IPS DF 6.9 (cell line): ENCODE measurements around the gene STK33.

ENCODE experiments used
- DNase-seq: peaks from one replicate; pipeline ENCODE4 v3.0.0-alpha.2; 2013; ENCODE audit warnings: low read depth, low spot score
- H3K27ac ChIP-seq: one replicate; pipeline ENCODE4 v1.5.1; 2013; ENCODE audit warnings: low read length, control low read depth
- H3K27me3 ChIP-seq: 2 replicates; pipeline ENCODE4 v1.6.1; 2013; ENCODE audit warnings: mild to moderate bottlenecking, low read length; ENCODE audit not compliant: control insufficient read depth, insufficient read depth
- H3K36me3 ChIP-seq: 2 replicates; pipeline ENCODE4 v1.6.1; 2013; ENCODE audit warnings: low read length; ENCODE audit not compliant: control insufficient read depth, insufficient read depth
- H3K4me1 ChIP-seq: 2 replicates; pipeline ENCODE4 v1.6.1; 2013; ENCODE audit warnings: low read length; ENCODE audit not compliant: control insufficient read depth, insufficient read depth
- H3K4me3 ChIP-seq: 2 replicates; pipeline ENCODE4 v1.5.1; 2013; ENCODE audit warnings: mild to moderate bottlenecking, low read length
- H3K9me3 ChIP-seq: 2 replicates; pipeline ENCODE4 v1.6.1; 2013; ENCODE audit warnings: low read length, inconsistent platforms; ENCODE audit not compliant: control insufficient read depth, insufficient read depth
- WGBS: extraction: QIAGEN DNeasy Blood & Tissue Kit; methylation state at CpG from one replicate; pipeline ENCODE4 v1.1.7; 2013; ENCODE audit warnings: mixed read lengths, missing lambda C conversion rate; ENCODE audit not compliant: insufficient read length, insufficient coverage; 5-methylcytosine and 5-hydroxymethylcytosine counted together

STK33 gene

DNA sequence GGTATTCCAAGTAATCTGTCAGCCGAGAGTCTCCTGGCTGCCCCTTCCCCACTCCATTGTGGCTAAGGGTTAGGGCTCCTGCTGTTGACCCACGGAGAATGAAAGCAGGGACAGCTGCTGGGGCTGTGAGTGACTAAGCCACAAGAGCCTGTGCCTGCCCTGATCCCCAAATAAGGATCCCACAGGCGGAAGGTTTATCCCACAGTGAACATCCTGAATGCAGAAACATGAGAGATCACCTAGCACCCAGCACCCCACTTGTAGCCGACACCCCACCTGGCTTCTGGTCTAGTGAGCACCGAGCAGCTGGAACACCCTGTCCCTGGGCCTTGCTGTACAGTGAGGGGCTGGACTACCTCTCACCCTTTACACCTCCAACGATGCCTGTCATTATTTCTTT is 212.7 kb downstream of the STK33 start:
- no peaks in the 10 kb centered on the region for H3K27me3 ChIP-seq
- H3K9me3 ChIP-seq, result no peaks in the 10 kb centered on the region
- DNase-seq, result no peak
- H3K4me1 ChIP-seq, result no peaks in the 10 kb centered on the region
- no peaks in the 10 kb centered on the region for H3K36me3 ChIP-seq
- no peak overlapping the region for H3K4me3 ChIP-seq
- H3K27ac ChIP-seq, result no peak overlapping the region
- no CpG with 5 or more reads among the region's 6 CpGs for WGBS

DNA sequence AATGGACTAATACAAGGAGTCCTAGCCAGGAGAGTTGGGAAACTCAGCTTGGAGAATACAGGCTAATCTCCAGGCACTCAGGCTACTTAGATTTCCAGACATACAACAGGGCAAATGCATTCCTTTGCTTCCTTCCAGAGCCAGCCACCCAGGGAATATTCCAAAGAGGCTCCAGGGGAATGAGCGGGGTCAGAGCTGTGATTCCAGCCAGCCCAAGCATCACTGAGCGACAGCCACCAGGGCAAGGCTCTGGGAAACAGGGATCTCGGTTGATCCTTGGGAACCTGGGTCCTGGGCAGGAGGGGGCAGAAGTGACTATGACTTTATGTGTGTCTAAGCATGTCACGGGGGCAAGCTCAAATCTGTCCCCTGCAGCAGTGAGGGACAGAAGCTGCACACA is 218.1 kb downstream of the STK33 start:
- no peaks in the 10 kb centered on the region for H3K36me3 ChIP-seq
- H3K4me3 ChIP-seq, result no peak overlapping the region
- no peaks in the 10 kb centered on the region for H3K4me1 ChIP-seq
- DNase-seq, result no peak
- H3K27me3 ChIP-seq, result no peaks in the 10 kb centered on the region
- H3K27ac ChIP-seq, result no peak overlapping the region
- no CpG with 5 or more reads among the region's 4 CpGs for WGBS
- no peaks in the 10 kb centered on the region for H3K9me3 ChIP-seq

DNA sequence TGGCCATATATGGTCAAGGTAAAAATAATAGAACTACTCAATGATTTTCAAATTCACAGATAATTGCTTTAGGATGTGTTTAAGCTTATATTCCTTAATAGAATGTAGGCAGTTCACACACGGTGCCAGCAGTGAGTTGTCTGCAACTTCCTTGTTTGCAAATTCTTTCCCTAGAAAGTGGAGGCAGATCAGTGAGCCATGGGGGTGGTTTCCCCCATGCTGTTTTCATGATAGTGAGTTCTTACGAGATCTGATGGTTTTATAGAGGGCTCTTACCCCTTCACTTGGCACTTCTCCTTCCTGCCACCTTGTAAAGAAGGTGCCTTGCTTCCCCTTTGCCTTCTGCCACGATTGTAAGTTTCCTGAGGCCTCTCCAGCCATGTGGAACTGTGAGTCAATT is 218.6 kb downstream of the STK33 start:
- no peaks in the 10 kb centered on the region for H3K4me1 ChIP-seq
- H3K4me3 ChIP-seq, result no peak overlapping the region
- no peaks in the 10 kb centered on the region for H3K9me3 ChIP-seq
- DNase-seq, result no peak
- no peak overlapping the region for H3K27ac ChIP-seq
- no CpG with 5 or more reads among the region's 3 CpGs for WGBS
- H3K36me3 ChIP-seq, result no peaks in the 10 kb centered on the region
- H3K27me3 ChIP-seq, result no peaks in the 10 kb centered on the region

DNA sequence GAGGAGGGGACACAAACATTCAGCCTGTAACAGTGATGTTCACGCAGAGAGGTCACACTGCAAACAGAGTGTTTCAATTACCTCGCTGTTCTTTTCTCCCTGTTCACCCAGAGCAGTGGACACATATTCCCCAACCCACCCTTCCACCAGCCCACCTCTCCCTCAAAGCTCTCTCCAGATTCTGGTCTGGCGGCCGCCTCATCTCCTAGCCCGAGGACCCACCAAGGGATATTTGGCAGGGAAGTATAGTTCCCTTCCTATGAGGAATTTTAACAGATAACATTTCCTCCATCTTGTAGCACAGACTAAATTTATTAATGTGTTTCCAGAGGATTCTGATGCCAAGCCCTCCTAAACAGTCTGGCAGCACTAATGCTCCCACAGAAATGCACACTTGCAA is 219.3 kb downstream of the STK33 start:
- no peaks in the 10 kb centered on the region for H3K36me3 ChIP-seq
- no peaks in the 10 kb centered on the region for H3K9me3 ChIP-seq
- WGBS, result no CpG with 5 or more reads among the region's 5 CpGs
- H3K27me3 ChIP-seq, result no peaks in the 10 kb centered on the region
- no peaks in the 10 kb centered on the region for H3K4me1 ChIP-seq
- no peak overlapping the region for H3K4me3 ChIP-seq
- H3K27ac ChIP-seq, result no peak overlapping the region
- no peak for DNase-seq

DNA sequence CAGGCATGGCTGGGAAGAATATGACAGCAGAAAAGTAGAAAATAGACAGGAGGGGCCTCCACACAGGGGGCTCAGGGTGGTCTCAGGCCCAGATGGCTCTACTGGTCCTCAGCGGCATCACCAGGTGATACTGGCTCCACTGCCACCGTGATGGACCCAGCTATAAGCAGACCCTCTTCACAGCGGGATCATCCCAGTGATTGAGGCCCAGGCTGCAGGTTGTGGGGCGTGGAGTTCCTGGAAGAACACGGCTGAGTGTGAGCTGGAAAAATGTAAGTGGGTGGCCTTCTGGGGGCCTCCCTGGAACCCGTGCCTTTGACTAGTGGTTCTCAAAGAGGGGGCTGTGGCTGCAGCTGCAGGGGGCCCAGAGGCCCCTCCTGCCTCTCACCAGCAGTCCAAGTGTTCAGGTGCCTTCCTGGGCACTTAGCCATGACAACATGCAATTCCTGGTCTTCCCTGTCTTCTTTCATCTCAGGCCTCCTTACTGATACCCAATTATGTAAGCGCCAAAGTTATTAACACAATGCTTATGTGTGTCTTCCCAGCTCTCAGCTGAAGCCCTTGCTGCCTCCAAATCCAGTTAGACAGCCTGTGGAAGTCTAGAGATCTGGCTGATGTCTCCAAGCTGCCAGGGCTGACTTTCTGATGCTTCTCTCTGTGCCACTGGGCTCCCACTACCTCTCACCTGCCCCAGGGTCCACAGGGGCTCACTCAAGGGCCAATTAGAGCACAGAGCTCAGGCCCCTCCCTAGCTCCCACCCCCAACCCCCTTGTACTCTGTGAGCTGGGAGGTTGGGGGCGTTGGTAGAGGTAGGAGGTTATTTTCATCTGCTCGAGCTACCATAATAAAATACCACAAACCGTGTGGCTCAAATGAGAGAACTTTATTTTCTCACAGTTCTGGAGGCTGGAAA is 220.3 kb downstream of the STK33 start:
- Histone ChIP-seq H3K27ac (no peak overlapping the region), H3K27me3 (no peaks in the 10 kb centered on the region), H3K9me3 (no peaks in the 10 kb centered on the region), H3K36me3 (no peaks in the 10 kb centered on the region), H3K4me3 (no peak overlapping the region), H3K4me1 (no peaks in the 10 kb centered on the region)
- DNase-seq, result no peak
- no CpG with 5 or more reads among the region's 10 CpGs for WGBS

DNA sequence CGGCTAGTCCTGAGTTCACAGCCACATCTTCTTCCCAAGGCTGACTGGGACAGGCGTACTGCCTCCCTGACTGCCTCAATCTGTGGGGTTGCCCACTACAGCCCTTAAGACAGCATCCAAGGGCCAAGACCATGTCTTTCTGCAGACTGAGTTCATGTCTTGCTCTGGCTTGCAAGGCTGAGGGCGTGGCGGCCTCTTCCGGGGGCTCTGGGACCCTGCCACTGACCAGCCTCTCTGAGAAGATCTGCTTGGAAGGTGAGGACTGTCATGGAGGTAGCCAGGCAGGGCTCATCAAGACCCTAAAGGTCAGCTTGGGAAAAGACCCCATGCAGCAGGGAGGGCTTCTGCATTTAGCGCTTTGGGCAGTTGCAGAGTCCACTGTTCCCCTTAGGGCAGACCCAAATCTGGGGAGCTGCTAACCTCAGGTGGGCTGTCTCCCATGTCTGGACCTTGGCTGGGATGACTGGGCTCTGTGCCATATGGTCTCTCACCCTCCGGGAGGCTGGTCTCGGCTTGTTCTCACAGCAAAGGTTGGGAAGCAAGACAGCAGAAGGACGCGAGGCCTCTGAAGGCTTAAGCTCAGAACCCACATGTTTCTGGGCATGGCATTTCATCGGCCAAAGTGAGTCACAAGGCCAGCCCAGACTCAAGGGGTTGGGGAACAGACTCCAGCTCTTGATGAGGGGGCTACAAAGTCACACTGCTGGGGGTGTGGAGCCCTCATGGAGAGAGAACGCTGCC is 221.2 kb downstream of the STK33 start:
- Histone ChIP-seq H3K36me3 (no peaks in the 10 kb centered on the region), H3K9me3 (no peaks in the 10 kb centered on the region), H3K27ac (no peak overlapping the region), H3K27me3 (no peaks in the 10 kb centered on the region), H3K4me3 (no peak overlapping the region), H3K4me1 (no peaks in the 10 kb centered on the region)
- no peak for DNase-seq
- WGBS, result no CpG with 5 or more reads among the region's 12 CpGs

DNA sequence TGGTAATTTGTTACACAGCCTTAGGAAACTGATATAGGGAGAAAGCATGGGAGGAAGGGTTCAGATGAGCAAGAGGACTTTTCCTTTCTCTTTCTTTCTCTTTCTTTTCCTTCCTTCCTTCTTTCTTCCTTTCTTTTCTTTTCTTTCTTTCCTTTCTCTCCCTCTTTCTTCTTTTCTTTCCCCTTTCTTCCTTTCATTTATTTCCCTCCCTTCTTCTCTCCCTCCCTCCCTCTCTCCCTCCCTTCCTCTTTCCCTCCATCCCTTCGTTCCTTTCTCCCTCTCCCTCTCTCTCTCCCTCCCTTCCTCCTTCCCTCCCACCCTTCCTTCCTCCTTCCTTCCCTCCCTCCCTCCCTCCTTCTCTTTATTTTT is 222.5 kb downstream of the STK33 start:
- Histone ChIP-seq H3K4me1 (no peaks in the 10 kb centered on the region), H3K4me3 (no peak overlapping the region), H3K27me3 (no peaks in the 10 kb centered on the region), H3K36me3 (no peaks in the 10 kb centered on the region), H3K27ac (no peak overlapping the region), H3K9me3 (no peaks in the 10 kb centered on the region)
- no peak for DNase-seq
- WGBS, result 58% methylated on average over 1 of the region's 1 CpG

DNA sequence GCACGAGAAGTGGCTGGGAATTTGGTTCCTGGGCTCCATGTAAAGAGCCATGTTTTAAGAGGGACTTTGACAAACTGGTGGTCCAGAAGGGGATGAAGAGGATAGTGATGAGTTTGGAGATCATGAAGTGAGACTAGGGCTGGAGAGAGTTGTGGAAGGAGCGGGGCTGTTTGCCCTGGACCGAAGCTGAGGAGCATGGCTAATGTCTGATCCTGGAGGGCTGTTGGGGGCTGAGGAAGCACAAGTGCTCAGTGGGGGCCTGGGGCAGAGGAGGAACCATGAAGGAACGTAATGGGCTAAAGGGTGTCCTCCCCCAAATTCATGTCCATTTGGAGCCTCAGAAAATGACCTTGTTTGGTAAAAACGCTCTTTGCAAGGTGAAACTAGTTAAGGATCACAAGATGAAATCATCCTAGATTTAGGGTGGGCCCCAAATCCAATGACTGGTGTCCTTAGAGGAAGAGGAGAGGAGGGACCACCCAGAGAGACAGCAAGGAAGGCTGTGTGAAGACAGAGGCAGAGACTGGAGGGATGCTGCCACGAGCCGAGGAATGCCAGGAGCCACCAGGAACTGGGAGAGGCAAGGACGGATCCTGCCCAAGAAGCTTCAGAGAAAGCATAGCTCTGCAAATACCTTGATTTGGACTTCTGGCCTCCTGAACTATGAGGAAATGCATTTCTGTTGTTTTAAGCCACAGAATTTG is 223.1 kb downstream of the STK33 start:
- H3K27ac ChIP-seq, result no peak overlapping the region
- no peaks in the 10 kb centered on the region for H3K27me3 ChIP-seq
- no peak overlapping the region for H3K4me3 ChIP-seq
- no peak for DNase-seq
- WGBS, result no CpG with 5 or more reads among the region's 8 CpGs
- H3K36me3 ChIP-seq, result no peaks in the 10 kb centered on the region
- no peaks in the 10 kb centered on the region for H3K9me3 ChIP-seq
- H3K4me1 ChIP-seq, result no peaks in the 10 kb centered on the region

DNA sequence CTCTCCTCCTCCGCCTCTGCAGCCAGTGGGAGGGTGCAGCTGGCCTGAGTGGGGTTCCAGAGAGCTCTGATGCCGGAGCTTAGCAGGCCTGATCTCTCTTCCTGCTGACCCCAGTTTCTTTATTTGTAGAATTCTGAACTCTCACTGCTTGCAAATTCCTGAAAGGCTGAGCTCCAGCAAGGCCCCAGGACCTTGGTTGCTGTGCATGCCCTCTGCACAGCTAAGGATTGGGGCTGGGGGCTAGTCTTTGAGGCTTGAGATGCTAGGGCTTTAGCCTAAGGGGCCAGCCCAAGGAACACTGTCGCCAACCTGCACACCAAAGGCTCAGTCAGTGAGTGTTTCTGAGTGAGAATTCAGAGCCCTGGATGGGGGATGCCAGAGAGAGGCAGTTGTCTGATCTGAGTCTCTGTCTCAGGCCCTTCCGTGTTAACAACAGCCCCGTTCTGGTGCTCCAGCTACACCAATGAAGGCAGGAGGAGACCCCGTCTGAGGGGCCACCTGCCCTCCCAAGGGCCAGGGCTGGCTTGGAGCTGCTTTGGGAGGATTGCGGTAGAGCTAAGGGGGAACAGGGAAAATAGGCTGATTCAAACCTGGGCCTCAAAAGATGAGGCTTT is 224.3 kb downstream of the STK33 start:
- no peak overlapping the region for H3K27ac ChIP-seq
- no peaks in the 10 kb centered on the region for H3K9me3 ChIP-seq
- no CpG with 5 or more reads among the region's 7 CpGs for WGBS
- H3K27me3 ChIP-seq, result no peaks in the 10 kb centered on the region
- no peak for DNase-seq
- H3K4me1 ChIP-seq, result no peaks in the 10 kb centered on the region
- no peak overlapping the region for H3K4me3 ChIP-seq
- H3K36me3 ChIP-seq, result no peaks in the 10 kb centered on the region

DNA sequence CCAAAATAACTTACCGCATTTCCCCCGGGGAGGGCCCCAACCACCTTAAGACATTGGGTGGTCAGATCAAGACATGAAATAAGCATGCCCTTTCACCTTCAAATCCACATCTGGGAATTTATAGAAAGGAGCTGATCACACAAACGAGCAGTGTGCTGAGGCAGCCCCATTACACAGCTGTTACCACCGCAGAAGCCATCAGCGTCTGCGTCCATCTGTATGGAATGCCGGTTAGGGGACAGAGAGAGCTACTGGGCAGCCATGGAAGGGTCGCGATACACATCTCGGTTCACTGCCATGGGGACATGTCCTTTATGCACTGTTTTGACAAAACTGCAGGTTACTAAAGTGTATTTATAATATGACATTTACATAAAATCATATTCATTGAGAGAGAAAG is 225.3 kb downstream of the STK33 start:
- H3K4me1 ChIP-seq, result no peaks in the 10 kb centered on the region
- no peak overlapping the region for H3K27ac ChIP-seq
- H3K36me3 ChIP-seq, result no peaks in the 10 kb centered on the region
- no peaks in the 10 kb centered on the region for H3K27me3 ChIP-seq
- DNase-seq, result no peak
- WGBS, result no CpG with 5 or more reads among the region's 10 CpGs
- H3K4me3 ChIP-seq, result no peak overlapping the region
- no peaks in the 10 kb centered on the region for H3K9me3 ChIP-seq
